Astrocyte of the cerebellum (primary cell): ENCODE results near the gene ARPC1A.

Experiments
- DNase-seq: peaks from one replicate; pipeline ENCODE4 v3.0.0-alpha.2; 2011; ENCODE audit warnings: low read depth
- H3K4me3 ChIP-seq: 2 replicates; pipeline ENCODE4 v1.5.1; 2011; ENCODE audit warnings: mild to moderate bottlenecking, low read depth, low read length, moderate library complexity
- in situ Hi-C: cut with HindIII; loops from 2 replicates; pipeline ENCODE4 v1.10.0; 2017; ENCODE audit warnings: low sequenced_read_pairs
- TF ChIP-seq, protein P1 (sequence below): IDR thresholded peaks from 2 replicates; pipeline ENCODE4 v1.5.1; 2012; ENCODE audit warnings: low read length, low read depth, moderate library complexity, mild to moderate bottlenecking; ENCODE audit errors: missing control alignments

ARPC1A gene

DNA sequence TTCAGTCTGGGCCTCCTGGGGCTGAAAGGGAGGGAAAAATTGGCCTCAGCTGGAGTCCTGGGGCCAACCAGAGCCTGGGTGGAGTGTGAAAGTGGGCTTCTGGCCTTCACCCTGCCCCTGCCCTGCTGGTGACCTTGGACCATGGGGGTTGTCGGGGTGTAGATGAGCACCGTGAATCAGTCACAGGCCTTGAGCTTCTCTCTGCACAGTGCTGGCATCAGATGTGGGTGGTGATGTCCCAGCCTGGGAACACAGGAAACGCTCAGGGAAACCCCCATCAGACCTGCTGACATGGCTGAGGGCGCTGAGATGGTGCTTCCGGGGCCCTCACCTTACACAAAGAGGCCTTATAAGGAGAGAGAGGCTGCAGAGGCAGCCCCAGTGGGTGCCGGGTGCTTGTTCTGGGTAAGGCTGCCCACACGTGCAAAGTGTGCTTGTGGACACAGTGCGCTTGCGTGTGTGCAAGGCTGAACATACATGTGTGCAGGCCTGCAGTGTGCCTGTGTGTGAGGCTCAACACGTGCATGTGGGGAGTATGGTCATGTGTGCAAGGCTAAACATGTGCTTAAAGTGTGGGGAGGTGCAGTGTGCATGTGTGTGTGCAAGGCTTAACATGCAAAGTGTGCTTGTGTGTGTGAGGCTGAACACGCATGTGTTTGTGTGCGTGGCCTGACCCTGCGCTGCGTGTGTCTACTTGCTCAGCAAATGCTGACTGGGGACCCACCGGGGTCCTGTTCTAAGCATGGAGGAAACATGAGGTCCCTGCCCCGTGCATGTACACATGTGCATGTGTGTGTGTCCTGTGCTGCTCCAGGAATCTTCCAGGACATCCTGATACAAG is 55.3 kb downstream of the ARPC1A start:
- H3K4me3 ChIP-seq: no peak overlapping the region
- TF ChIP-seq, protein P1, sequence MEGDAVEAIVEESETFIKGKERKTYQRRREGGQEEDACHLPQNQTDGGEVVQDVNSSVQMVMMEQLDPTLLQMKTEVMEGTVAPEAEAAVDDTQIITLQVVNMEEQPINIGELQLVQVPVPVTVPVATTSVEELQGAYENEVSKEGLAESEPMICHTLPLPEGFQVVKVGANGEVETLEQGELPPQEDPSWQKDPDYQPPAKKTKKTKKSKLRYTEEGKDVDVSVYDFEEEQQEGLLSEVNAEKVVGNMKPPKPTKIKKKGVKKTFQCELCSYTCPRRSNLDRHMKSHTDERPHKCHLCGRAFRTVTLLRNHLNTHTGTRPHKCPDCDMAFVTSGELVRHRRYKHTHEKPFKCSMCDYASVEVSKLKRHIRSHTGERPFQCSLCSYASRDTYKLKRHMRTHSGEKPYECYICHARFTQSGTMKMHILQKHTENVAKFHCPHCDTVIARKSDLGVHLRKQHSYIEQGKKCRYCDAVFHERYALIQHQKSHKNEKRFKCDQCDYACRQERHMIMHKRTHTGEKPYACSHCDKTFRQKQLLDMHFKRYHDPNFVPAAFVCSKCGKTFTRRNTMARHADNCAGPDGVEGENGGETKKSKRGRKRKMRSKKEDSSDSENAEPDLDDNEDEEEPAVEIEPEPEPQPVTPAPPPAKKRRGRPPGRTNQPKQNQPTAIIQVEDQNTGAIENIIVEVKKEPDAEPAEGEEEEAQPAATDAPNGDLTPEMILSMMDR: no peak
- no peak for DNase-seq
- in situ Hi-C loops: no loop called here

DNA sequence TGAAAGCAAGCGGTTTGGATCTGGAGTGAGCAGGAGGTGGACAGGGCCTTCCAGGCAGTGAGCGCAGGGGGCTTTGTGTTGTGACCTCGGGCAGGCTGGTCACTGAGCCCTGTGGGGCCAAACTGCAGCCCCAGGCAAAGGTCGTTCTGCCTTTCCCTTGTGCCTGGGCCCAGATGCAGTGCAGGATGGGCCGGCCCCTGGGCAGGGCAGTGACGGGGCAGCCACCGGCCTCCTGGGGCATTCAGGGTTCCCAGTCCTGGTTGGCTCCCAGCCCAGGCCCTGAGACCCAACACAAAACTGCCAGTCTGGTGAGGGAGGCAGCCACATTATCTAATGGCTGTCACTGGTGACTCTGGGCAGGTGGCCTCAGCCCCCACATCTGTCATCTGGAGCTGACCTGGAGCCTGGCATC is 56.0 kb downstream of the ARPC1A start:
- in situ Hi-C loops: no loop called here
- H3K4me3 ChIP-seq: no peak overlapping the region
- DNase-seq: no peak
- TF ChIP-seq, protein P1: no peak

DNA sequence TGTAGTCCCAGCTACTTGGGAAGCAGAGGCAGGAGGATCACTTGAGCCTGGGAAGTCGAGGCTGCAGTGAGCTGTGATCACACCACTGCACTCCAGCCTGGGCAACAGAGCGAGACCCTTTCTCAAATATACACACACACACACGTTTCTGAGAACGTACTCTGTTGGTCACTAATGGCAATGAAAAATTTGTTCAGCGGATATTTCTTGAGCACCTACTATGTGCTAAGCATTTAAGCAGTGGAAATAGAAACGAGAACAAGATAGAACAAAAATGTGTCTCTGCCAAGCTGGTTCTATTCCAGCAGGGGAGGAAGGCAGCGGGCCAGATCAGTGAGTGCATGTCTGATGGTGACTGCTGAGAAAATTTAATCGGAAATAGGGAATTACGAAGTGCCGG is 57.5 kb downstream of the ARPC1A start:
- in situ Hi-C loops: no loop called here
- no peak for DNase-seq
- no peak overlapping the region for H3K4me3 ChIP-seq
- TF ChIP-seq, protein P1: no peak

DNA sequence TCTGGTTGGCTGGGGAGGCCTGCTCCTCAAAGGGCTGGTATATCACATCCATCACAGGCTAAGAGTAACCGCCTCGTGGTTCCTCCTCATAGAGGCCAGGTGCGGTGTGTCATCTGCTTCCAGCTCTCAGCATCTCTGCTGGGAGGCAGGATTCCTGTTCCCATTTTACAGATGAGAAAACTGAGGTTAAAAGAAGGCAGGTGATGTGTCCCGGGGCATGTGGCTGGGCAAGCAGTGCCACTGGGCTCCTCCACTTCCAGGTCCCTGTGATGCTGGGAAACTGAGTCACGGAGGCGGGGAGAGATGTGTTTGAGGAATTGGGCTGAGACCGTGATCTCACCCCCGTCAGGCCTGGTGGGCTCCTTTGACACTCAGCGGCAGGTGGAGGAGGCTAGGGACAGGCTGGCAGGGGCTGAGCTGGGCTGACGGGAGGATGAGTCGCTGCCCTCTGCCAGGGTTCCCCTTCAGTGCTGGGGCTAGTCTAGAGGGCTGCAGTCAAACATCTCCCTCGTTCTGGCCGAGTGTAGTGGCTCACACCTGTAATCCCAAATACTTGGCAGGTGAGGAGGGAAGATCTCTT is 58.2 kb downstream of the ARPC1A start:
- H3K4me3 ChIP-seq: no peak overlapping the region
- no peak for DNase-seq
- TF ChIP-seq, protein P1: no peak
- in situ Hi-C loops: no loop called here

DNA sequence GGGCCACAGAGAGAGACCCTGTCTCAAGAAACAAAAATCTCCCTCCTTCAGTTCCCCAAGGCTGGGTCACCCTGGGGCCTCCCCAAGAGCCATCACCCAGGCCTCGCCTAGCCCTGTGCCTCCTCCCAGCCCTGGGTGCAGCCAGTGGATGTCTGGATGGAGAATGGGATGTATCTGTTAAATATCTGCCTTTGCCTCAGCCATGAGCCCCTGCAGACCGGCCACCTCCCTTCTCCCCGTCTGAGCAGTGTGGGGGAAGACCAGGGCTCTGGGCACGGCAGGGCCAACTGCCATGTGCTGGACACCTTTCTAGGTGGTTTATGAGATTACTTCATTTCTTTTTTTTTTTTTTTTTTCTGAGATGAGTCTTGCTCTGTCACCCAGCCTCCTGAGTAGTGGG is 58.8 kb downstream of the ARPC1A start:
- TF ChIP-seq, protein P1: no peak
- no peak for DNase-seq
- H3K4me3 ChIP-seq: no peak overlapping the region
- in situ Hi-C loops: no loop called here

DNA sequence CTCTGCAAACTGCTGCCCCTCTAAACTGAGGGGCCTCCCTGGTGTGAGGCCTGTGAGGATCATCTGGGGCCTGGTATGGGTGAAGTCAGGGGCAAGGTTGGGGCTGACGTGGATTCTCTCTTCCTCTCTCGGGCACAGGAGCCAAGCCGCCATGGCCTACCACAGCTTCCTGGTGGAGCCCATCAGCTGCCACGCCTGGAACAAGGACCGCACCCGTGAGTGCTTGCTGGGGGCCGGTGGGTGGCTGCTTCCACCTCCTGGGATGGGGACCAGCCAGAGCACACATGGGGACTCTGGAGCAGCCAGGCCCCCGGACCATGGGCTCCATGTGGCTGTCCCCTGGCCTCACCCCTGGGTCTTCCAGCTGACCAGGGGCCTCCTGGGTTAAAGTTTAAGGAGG is 59.9 kb downstream of the ARPC1A start:
- TF ChIP-seq, protein P1: no peak
- no peak for DNase-seq
- in situ Hi-C loops: no loop called here
- no peak overlapping the region for H3K4me3 ChIP-seq
